GM12878 (cell line): ENCODE results near the gene CD82. TPM values are rescaled to one million over a fixed set of nuclear protein-coding genes. Genes with fewer than 3 reads are reported as not detected.

ENCODE experiments used
- JUND ChIP-seq: IDR thresholded peaks from 2 replicates; pipeline ENCODE4 v1.6.1; 2012; ENCODE audit warnings: low read depth, mild to moderate bottlenecking, low read length, improper control_type of control experiment, moderate library complexity
- MEF2A ChIP-seq: IDR thresholded peaks from 2 replicates; pipeline ENCODE4 v1.6.1; 2011; ENCODE audit warnings: low read depth, mild to moderate bottlenecking, low read length, moderate library complexity; ENCODE audit not compliant: insufficient read depth
- NFIC ChIP-seq: IDR thresholded peaks from 2 replicates; pipeline ENCODE4 v1.6.1; 2012; ENCODE audit warnings: low read depth, mild to moderate bottlenecking, inconsistent platforms, low read length, moderate library complexity
- NR2C2 ChIP-seq: IDR thresholded peaks from 2 replicates; pipeline ENCODE4 v1.6.1; 2011; ENCODE audit warnings: borderline replicate concordance, low read depth; ENCODE audit not compliant: control insufficient read depth, insufficient read length
- POLR2A ChIP-seq: IDR thresholded peaks from 2 replicates; pipeline ENCODE4 v1.6.1; 2011; ENCODE audit warnings: low read depth, mild to moderate bottlenecking, low read length
- SIX5 ChIP-seq: IDR thresholded peaks from 2 replicates; pipeline ENCODE4 v1.6.1; 2011; ENCODE audit warnings: mild to moderate bottlenecking, low read depth, low read length, moderate library complexity; ENCODE audit not compliant: severe bottlenecking
- SREBF2 ChIP-seq: IDR thresholded peaks from 2 replicates; pipeline ENCODE4 v1.6.1; 2012; ENCODE audit warnings: mild to moderate bottlenecking, low read length
- STAT1 ChIP-seq: fragments of 450-650 bp; conservative IDR thresholded peaks from 2 replicates; pipeline ENCODE4 v1.6.1; 2014; ENCODE audit warnings: antibody characterized with exemption, mild to moderate bottlenecking
- TCF12 ChIP-seq: IDR thresholded peaks from 2 replicates; pipeline ENCODE4 v1.6.1; 2011; ENCODE audit warnings: low read depth, mild to moderate bottlenecking, low read length
- ZBED1 ChIP-seq: IDR thresholded peaks from 2 replicates; pipeline ENCODE4 v1.6.1; 2016; ENCODE audit warnings: borderline replicate concordance
- ZZZ3 ChIP-seq: IDR thresholded peaks from 2 replicates; pipeline ENCODE4 v1.6.1; 2011; ENCODE audit warnings: low read depth; ENCODE audit not compliant: control insufficient read depth, insufficient read length
- polyA plus RNA-seq, 11 experiments: library from polyadenylated mRNA; depleted of rRNA in 4 of 11; unstranded in 6 of 11; stranded (reverse) in 5 of 11; fragments of >200 nt; fragmentation: Nextera tagmentation in 4 of 11; fragmentation: Illumina TruSeq in 1 of 11; extraction: Ambion mirVana in 4 of 11; extraction: Trizol in 1 of 11; gene quantifications; 1 replicate in 1 of 11; 2 replicates in 10 of 11; pipeline versions ENCODE4 v1.2.1 to v1.2.3, GENCODE V29; 2011 to 2016; ENCODE audit warnings: inconsistent platforms in 2 of 11, missing spikeins in 2 of 11, low read depth in 1 of 11
- total RNA-seq, 4 experiments: library from RNA; depleted of rRNA in 3 of 4; stranded (reverse); fragments of >200 nt in 3 of 4; fragmentation: Illumina TruSeq in 1 of 4; extraction: Trizol in 1 of 4; gene quantifications; 2 replicates each; pipeline versions ENCODE4 v1.2.1 to v1.2.3, GENCODE V29; 2013 to 2021
- TF ChIP-seq, protein P1 (sequence below): fragments of 450-650 bp; formaldehyde crosslinking; IDR thresholded peaks from 2 replicates; pipeline ENCODE4 v1.4.0; 2022; ENCODE audit warnings: mild to moderate bottlenecking, moderate library complexity
- TF ChIP-seq, protein P2 (sequence below): fragments of 450-650 bp; IDR thresholded peaks from 2 replicates; pipeline ENCODE4 v1.6.1; 2017; ENCODE audit warnings: borderline replicate concordance
- TF ChIP-seq, protein P3 (sequence below): fragments of 450-650 bp; IDR thresholded peaks from 2 replicates; pipeline ENCODE4 v1.6.1; 2016; ENCODE audit warnings: mild to moderate bottlenecking
- TF ChIP-seq, protein P4 (sequence below): fragments of 450-650 bp; IDR thresholded peaks from 2 replicates; pipeline ENCODE4 v1.6.1; 2017; ENCODE audit warnings: mild to moderate bottlenecking
- TF ChIP-seq, protein P5 (sequence below): fragments of 450-650 bp; formaldehyde crosslinking; IDR thresholded peaks from 2 replicates; pipeline ENCODE4 v1.5.0; 2022; ENCODE audit warnings: mild to moderate bottlenecking, missing genetic modification characterization
- TF ChIP-seq, protein P6 (sequence below): IDR thresholded peaks from 2 replicates; pipeline ENCODE4 v1.6.1; 2012; ENCODE audit warnings: low read depth, low read length, improper control_type of control experiment

CD82 gene
- total and polyA plus RNA-seq, 10 of the 15 experiments (the other 5 are each of a cell fraction or from before 2014, with no cell fraction given), result 5.2 to 180 (median 84.7) TPM

DNA sequence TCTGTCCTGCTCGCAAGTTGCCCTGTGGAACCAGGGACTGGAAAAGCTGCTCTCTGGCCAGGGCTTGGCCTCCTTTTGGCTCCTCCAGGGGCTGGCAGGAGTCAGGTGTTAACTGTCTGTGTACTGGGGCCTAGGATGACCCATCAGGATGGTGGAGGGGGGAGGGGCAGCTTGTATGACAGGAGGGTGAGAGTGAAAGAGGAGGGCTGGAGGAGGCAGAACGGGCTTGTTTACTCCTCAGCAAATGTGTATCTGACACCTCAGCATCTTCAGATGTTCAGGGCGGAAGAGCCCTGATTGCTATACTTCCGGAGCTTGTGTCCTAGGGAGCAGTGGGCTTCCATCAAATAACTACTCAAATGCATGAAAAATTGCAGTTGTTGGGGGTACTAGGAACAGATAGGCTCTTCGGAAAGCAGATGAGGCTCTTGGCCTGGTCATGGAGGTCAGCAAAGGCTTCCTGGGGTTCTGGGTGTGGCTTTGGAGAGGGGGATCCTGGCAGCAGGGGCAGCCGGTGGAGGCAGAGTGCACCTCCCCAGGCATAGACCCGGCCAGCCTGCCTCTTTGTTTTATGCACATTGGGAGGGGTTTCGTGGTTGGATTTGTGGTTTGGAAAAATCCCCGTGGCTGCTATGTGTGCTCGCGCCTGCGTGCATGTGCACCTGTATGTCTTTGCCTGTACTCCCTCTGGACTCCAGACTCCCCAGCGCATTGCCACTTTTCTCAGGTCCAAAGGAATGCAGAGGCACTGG, 31.2 kb downstream of the CD82 start (continued):
- TF ChIP-seq SIX5, result no peak
- TF ChIP-seq, protein P1, sequence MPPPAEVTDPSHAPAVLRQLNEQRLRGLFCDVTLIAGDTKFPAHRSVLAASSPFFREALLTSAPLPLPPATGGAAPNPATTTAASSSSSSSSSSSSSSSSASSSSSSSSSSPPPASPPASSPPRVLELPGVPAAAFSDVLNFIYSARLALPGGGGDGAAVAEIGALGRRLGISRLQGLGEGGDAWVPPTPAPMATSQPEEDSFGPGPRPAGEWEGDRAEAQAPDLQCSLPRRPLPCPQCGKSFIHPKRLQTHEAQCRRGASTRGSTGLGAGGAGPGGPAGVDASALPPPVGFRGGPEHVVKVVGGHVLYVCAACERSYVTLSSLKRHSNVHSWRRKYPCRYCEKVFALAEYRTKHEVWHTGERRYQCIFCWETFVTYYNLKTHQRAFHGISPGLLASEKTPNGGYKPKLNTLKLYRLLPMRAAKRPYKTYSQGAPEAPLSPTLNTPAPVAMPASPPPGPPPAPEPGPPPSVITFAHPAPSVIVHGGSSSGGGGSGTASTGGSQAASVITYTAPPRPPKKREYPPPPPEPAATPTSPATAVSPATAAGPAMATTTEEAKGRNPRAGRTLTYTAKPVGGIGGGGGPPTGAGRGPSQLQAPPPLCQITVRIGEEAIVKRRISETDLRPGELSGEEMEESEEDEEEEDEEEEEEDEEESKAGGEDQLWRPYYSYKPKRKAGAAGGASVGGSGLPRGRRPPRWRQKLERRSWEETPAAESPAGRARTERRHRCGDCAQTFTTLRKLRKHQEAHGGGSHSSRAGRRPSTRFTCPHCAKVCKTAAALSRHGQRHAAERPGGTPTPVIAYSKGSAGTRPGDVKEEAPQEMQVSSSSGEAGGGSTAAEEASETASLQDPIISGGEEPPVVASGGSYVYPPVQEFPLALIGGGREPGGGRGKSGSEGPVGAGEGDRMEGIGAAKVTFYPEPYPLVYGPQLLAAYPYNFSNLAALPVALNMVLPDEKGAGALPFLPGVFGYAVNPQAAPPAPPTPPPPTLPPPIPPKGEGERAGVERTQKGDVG (CRISPR knock-in tag), result no peak
- no peak for TF ChIP-seq SREBF2
- TF ChIP-seq, protein P2, sequence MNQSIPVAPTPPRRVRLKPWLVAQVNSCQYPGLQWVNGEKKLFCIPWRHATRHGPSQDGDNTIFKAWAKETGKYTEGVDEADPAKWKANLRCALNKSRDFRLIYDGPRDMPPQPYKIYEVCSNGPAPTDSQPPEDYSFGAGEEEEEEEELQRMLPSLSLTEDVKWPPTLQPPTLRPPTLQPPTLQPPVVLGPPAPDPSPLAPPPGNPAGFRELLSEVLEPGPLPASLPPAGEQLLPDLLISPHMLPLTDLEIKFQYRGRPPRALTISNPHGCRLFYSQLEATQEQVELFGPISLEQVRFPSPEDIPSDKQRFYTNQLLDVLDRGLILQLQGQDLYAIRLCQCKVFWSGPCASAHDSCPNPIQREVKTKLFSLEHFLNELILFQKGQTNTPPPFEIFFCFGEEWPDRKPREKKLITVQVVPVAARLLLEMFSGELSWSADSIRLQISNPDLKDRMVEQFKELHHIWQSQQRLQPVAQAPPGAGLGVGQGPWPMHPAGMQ, result no peak
- no peak for TF ChIP-seq JUND
- no peak for TF ChIP-seq MEF2A
- peak; percentile 63; the same call in 1 of the 2 replicates for TF ChIP-seq POLR2A
- TF ChIP-seq, protein P3, sequence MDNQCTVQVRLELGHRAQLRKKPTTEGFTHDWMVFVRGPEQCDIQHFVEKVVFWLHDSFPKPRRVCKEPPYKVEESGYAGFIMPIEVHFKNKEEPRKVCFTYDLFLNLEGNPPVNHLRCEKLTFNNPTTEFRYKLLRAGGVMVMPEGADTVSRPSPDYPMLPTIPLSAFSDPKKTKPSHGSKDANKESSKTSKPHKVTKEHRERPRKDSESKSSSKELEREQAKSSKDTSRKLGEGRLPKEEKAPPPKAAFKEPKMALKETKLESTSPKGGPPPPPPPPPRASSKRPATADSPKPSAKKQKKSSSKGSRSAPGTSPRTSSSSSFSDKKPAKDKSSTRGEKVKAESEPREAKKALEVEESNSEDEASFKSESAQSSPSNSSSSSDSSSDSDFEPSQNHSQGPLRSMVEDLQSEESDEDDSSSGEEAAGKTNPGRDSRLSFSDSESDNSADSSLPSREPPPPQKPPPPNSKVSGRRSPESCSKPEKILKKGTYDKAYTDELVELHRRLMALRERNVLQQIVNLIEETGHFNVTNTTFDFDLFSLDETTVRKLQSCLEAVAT, result peak; percentile 85
- TF ChIP-seq, protein P4, sequence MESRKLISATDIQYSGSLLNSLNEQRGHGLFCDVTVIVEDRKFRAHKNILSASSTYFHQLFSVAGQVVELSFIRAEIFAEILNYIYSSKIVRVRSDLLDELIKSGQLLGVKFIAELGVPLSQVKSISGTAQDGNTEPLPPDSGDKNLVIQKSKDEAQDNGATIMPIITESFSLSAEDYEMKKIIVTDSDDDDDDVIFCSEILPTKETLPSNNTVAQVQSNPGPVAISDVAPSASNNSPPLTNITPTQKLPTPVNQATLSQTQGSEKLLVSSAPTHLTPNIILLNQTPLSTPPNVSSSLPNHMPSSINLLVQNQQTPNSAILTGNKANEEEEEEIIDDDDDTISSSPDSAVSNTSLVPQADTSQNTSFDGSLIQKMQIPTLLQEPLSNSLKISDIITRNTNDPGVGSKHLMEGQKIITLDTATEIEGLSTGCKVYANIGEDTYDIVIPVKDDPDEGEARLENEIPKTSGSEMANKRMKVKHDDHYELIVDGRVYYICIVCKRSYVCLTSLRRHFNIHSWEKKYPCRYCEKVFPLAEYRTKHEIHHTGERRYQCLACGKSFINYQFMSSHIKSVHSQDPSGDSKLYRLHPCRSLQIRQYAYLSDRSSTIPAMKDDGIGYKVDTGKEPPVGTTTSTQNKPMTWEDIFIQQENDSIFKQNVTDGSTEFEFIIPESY, result no peak
- TF ChIP-seq TCF12, result peak; percentile 44; the same call in 1 of the 2 replicates
- no peak for TF ChIP-seq ZZZ3
- peak; percentile 13; the same call in 1 of the 2 replicates for TF ChIP-seq NFIC
- TF ChIP-seq, protein P5, sequence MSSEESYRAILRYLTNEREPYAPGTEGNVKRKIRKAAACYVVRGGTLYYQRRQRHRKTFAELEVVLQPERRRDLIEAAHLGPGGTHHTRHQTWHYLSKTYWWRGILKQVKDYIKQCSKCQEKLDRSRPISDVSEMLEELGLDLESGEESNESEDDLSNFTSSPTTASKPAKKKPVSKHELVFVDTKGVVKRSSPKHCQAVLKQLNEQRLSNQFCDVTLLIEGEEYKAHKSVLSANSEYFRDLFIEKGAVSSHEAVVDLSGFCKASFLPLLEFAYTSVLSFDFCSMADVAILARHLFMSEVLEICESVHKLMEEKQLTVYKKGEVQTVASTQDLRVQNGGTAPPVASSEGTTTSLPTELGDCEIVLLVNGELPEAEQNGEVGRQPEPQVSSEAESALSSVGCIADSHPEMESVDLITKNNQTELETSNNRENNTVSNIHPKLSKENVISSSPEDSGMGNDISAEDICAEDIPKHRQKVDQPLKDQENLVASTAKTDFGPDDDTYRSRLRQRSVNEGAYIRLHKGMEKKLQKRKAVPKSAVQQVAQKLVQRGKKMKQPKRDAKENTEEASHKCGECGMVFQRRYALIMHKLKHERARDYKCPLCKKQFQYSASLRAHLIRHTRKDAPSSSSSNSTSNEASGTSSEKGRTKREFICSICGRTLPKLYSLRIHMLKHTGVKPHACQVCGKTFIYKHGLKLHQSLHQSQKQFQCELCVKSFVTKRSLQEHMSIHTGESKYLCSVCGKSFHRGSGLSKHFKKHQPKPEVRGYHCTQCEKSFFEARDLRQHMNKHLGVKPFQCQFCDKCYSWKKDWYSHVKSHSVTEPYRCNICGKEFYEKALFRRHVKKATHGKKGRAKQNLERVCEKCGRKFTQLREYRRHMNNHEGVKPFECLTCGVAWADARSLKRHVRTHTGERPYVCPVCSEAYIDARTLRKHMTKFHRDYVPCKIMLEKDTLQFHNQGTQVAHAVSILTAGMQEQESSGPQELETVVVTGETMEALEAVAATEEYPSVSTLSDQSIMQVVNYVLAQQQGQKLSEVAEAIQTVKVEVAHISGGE (CRISPR knock-in tag), result no peak
- TF ChIP-seq, protein P6, sequence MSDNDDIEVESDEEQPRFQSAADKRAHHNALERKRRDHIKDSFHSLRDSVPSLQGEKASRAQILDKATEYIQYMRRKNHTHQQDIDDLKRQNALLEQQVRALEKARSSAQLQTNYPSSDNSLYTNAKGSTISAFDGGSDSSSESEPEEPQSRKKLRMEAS, result no peak
- no peak for TF ChIP-seq NR2C2
- no peak for TF ChIP-seq ZBED1
- no peak for TF ChIP-seq STAT1
